Esophagus muscularis mucosa (tissue), 4 donors: ENCODE results near the gene DBNL. TPM values are rescaled to one million over a fixed set of nuclear protein-coding genes. Genes with fewer than 3 reads are reported as not detected.
A peak's percentile ranks its signal among the peaks of the same experiment; 100 is the strongest.
"Not testable (repeated sequence)": the region's sequence is repeated elsewhere in the genome, so short reads cannot be mapped to it uniquely, and the experiment has no call there.

ENCODE experiments used
- DNase-seq: peaks from one replicate; pipeline ENCODE4 v3.0.0-alpha.2; 2017; ENCODE audit errors: extremely low spot score
- H3K27ac ChIP-seq, 4 donors: fragments of 200-600 bp; sonication (generic); replicated peaks in 1 of 4; 1 replicate in 3 of 4; 2 replicates in 1 of 4; pipeline ENCODE4 v1.5.1; 2016 to 2019; ENCODE audit warnings: mild to moderate bottlenecking in 1 of 4
- H3K27me3 ChIP-seq, 4 donors: fragments of 200-600 bp; sonication (generic); one replicate each; pipeline versions ENCODE4 v1.5.1 to v1.6.0; 2016 to 2019
- H3K36me3 ChIP-seq, 4 donors: fragments of 200-600 bp; sonication (generic); one replicate each; pipeline ENCODE4 v1.5.1; 2016 to 2019
- H3K4me1 ChIP-seq, 4 donors: fragments of 200-600 bp; sonication (generic); one replicate each; pipeline ENCODE4 v1.5.1; 2016 to 2019
- H3K4me3 ChIP-seq, 4 donors: fragments of 200-600 bp; sonication (generic); 1 replicate in 2 of 4; 2 replicates in 2 of 4; pipeline ENCODE4 v1.5.1; 2016 to 2019; ENCODE audit warnings: mild to moderate bottlenecking in 4 of 4, moderate library complexity in 1 of 4
- H3K9me3 ChIP-seq, 4 donors: fragments of 200-600 bp; sonication (generic); 1 replicate in 3 of 4; 2 replicates in 1 of 4; pipeline ENCODE4 v1.5.1; 2016 to 2019
- POLR2AphosphoS5 ChIP-seq, 2 donors: sonication (generic); formaldehyde crosslinking; IDR thresholded peaks; one replicate each; pipeline ENCODE4 v1.6.1; 2017; ENCODE audit warnings: antibody characterized with exemption in 2 of 2
- WGBS: methylation state at CpG from one replicate; pipeline ENCODE4 v1.1.5; 2018; 5-methylcytosine and 5-hydroxymethylcytosine counted together
- intact Hi-C: fragments of 100-400 bp; cut with DNase I; formaldehyde crosslinking; loops from one replicate; pipeline ENCODE4 v1.15.1; 2023
- total RNA-seq, 4 donors: library from RNA; depleted of rRNA; stranded (reverse); fragments of >200 nt; gene quantifications; one replicate each; pipeline versions ENCODE4 v1.1.0 to v1.2.1, GENCODE V29; 2016

The DBNL gene
- total RNA-seq, 4 donors from 2014 or later: 93.9 to 122 (median 115) TPM

DNA sequence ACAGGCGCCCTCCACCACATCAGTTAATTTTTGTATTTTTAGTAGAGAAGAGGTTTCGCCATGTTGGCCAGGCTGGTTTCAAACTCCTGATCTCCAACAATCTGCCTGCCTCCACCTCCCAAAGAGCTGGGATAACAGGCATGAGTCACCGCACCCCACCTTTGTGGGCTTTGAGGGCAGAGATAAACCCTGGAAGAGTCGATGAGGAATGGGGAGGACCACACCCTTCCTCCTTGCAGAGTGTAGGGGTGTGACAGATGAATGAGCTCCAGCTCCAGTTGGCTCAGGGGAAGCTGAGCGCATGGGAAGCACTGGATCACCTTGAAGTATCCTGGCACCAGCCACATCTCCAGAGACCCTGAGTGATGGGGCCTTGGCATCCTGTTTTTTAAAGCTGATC, 14.5 kb upstream of the DBNL start:
- not testable (repeated sequence) for H3K9me3 ChIP-seq, H3K27me3 ChIP-seq
- WGBS: no CpG with 5 or more reads among the region's 5 CpGs

DNA sequence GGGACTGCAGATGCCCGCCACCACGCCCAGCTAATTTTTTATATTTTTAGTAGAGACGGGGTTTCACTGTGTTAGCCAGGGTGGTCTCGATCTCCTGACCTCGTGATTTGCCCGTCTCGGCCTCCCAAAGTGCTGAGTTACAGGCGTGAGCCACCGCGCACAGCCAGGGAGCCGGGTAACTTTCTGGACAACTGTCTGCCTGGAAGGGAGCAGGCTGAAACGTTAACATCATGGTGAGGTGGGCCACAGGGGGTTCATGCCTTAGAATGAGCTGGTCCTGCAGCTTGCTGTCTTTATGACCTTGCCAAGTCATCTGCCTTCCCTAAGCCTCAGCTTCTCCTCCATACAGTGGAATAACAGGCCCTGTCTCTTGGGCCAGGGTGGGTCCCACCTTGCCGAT, 13.2 kb upstream of the DBNL start:
- H3K27ac ChIP-seq, H3K36me3 ChIP-seq, H3K4me3 ChIP-seq, intact Hi-C loops, H3K27me3 ChIP-seq, H3K4me1 ChIP-seq, DNase-seq, H3K9me3 ChIP-seq: not testable (repeated sequence)
- WGBS: 93% methylated on average over 11 of the region's 13 CpGs

More for the DNA sequence above, 14.5 kb upstream of the DBNL start:
- H3K36me3 ChIP-seq, H3K4me3 ChIP-seq, H3K4me1 ChIP-seq, intact Hi-C loops, H3K27ac ChIP-seq, DNase-seq: not testable (repeated sequence)

DNA sequence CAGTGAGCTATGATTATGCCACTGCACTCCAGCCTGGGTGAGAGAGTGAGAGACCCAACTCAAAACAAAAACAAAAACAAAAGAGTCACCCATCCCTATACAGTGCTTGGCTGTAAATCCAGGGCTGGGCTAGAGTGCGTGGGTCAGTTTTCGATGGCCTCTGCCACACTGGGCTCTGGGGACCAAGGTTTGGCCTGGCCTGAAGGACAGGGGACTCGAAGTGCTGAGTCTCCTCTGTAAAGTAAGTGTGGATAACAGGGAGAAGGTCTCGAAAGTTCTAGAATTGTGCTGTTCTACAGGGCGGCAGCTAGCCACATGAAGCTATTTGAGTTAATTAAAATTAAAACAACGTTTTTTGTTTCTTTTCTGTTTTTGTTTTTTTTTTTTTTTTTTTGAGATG, 12.5 kb upstream of the DBNL start:
- DNase-seq, H3K27ac ChIP-seq, H3K4me3 ChIP-seq, H3K9me3 ChIP-seq, H3K36me3 ChIP-seq, intact Hi-C loops, H3K27me3 ChIP-seq, H3K4me1 ChIP-seq: not testable (repeated sequence)
- WGBS: 83% methylated on average over 6 of the region's 6 CpGs

DNA sequence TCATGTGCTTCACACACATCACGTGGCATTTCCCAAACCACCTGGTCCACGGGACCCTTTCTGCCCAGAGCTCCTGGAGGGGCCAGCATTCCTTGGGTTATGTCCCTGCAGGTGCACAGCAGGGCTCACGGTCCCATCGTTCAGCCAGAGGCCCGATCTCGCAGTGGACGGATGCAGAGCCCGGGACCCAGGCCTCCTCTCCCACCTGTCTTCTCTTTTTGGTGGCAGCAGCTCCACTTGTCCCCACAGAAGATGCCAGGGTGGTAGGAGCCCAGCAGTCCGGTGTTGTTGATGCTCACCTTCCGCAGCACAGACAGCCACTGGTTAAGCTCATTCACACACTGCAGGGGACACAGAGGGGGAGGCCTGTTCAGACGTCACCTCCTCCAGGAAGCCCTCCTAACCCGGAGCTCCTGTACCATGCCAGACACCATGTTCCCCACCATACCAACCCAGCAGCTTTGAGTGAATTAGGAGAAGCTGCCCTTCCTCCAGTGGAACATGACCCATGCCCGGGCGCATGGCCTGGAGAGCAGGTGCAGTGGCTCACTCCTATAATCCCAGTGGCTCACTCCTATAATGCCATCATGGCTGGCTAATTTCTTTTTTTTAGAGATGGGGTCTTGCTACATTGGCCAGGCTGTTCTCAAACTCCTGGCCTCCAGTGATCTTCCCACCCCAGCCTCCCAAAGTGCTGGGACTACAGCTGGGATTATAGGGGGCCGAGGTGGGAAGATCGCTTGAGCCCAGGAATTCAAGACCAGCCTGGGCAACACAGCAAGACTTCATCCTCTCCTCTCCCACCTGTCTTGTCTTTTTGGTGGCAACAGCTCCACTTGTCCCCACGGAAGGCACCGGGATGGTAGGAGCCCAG, 10.3 kb upstream of the DBNL start:
- H3K27ac ChIP-seq, H3K9me3 ChIP-seq, H3K4me3 ChIP-seq, H3K27me3 ChIP-seq, intact Hi-C loops, H3K4me1 ChIP-seq, H3K36me3 ChIP-seq: not testable (repeated sequence)
- WGBS: 94% methylated on average over 16 of the region's 18 CpGs
- peak; percentile 39 for DNase-seq

DNA sequence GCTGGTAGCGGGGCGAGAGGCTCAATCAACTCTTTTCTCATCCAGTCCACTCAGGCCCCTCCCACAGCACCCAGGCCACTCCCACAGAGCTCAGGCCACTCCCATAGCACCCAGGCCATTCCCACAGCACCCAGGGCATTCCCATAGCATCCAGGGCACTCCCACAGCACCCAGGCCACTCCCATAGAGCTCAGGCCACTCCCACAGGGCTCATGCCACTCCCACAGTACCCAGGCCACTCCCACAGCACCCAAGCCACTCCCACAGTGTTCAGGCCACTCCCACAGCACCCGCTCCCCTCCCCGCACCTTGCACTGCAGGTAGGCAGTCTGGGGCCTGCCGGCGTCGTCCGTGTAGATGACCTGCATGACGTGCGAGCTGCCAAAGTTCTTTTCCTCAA, 8.1 kb upstream of the DBNL start:
- WGBS: 87% methylated on average over 3 of the region's 10 CpGs
- H3K4me1 ChIP-seq, intact Hi-C loops, H3K36me3 ChIP-seq, H3K4me3 ChIP-seq, H3K9me3 ChIP-seq, H3K27me3 ChIP-seq, H3K27ac ChIP-seq, DNase-seq: not testable (repeated sequence)

GRCh38 chr7:44037951-44038350, 6.6 kb upstream of the DBNL start:
- H3K4me3 ChIP-seq, H3K36me3 ChIP-seq, H3K9me3 ChIP-seq, H3K27me3 ChIP-seq, intact Hi-C loops, H3K4me1 ChIP-seq, DNase-seq: not testable (repeated sequence)
- peak overlapping the region in 1 of 4 donors; percentile 15 for H3K27ac ChIP-seq
- 91% methylated on average over 2 of the region's 2 CpGs for WGBS

GRCh38 chr7:44038553-44038952, 5.9 kb upstream of the DBNL start:
- DNase-seq: not testable (repeated sequence)
- peak overlapping the region in 1 of 4 donors; percentile 15 for H3K27ac ChIP-seq

DNA sequence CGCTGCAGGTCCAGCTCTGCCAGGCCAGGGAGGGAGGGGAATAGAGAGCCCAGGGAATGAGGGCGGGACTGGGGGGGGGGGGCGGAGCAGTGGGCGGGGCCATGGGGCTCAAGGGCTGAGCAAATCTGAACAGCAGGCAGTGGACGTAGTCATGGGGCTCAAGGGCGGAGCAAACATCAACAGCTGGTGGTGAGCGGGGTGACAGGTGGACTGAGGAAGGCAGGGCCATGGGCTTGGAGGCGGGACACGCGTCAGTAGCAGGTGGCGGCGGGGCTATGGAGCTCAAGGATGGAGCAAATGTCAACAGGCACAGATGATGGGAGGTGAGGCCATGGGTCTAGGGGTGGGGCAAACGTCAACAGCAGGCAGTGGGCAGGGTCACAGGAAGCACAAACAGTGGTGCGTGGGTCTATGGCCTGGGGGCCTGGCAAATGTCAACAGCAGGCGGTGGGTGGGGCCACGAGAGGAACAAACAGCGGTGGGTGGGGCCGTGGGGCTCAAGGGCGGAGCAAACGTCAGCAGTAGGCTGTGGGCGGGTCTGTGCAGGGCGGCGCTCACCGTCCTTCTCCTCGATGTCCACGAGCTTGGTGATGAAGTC, 5.4 kb upstream of the DBNL start:
- peak; percentile 95 for DNase-seq
- 0% methylated on average over 4 of the region's 26 CpGs for WGBS
- Histone ChIP-seq H3K4me3 (peak overlapping the region; percentile 42 to 60 (median 47)), H3K4me1 (peaks cover 13 to 16% (median 15%) of the 10 kb centered on the region in 4 donors), H3K27ac (peak overlapping the region; percentile 74 to 82 (median 76))
- TF ChIP-seq POLR2AphosphoS5 (IDR thresholded peaks at IDR 0.05): peak; percentile 12 to 72
- intact Hi-C loops, H3K27me3 ChIP-seq, H3K9me3 ChIP-seq, H3K36me3 ChIP-seq: not testable (repeated sequence)

More at GRCh38 chr7:44038553-44038952, 5.9 kb upstream of the DBNL start:
- H3K4me3 ChIP-seq, H3K27me3 ChIP-seq, H3K9me3 ChIP-seq, H3K36me3 ChIP-seq, intact Hi-C loops: not testable (repeated sequence)
- H3K4me1 ChIP-seq: peaks cover 8 to 11% (median 10%) of the 10 kb centered on the region in 4 donors
- WGBS: 69% methylated on average over 6 of the region's 12 CpGs

DNA sequence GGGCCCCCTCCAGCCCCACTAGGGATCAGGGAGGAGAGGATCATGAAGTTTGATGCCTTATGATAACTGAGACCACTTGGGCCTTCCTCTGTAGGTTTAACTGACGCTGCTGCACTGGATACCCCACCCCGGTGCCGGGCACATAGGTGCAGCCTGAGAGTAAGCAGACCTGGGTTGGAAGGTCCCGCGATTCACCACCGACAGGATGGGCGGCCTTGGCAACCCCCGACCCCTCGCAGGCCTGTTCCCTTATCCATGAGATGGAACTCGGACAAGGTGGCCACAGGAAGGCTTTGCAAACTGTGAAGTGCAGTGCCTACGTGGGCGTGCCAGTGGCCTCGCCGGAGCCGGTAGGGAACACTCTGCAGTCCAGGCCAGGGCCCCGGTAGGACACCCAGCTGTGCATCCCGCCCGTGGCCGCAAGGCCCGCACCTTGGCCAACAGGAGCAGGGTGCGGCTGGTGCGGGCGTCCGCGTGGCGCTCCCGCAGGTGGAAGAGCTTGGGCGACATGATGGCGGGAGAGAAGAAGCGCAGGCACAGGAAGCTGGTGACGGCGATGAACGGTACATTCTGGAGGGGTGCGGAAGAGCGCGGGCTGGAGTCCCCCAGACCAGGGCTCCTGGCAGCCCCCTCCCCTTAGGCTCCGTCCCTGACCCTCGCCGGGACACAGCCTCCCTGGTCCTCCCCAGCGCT, 4.6 kb upstream of the DBNL start:
- not testable (repeated sequence) for H3K9me3 ChIP-seq, H3K36me3 ChIP-seq, H3K27me3 ChIP-seq, DNase-seq
- intact Hi-C loops: loop anchor here (5.0 kb wide), 1 partner anchor 42 kb away; the partner anchor contains the start of gene POLM
- H3K4me1 ChIP-seq: peaks cover 14 to 18% (median 16%) of the 10 kb centered on the region in 4 donors
- H3K27ac ChIP-seq: peak overlapping the region; percentile 43 to 55 (median 52)
- no CpG with 5 or more reads among the region's 40 CpGs for WGBS
- H3K4me3 ChIP-seq: peak overlapping the region; percentile 46 to 59 (median 48)
